ENCODE results near the gene UGT2A2.

UGT2A2 gene

DNA sequence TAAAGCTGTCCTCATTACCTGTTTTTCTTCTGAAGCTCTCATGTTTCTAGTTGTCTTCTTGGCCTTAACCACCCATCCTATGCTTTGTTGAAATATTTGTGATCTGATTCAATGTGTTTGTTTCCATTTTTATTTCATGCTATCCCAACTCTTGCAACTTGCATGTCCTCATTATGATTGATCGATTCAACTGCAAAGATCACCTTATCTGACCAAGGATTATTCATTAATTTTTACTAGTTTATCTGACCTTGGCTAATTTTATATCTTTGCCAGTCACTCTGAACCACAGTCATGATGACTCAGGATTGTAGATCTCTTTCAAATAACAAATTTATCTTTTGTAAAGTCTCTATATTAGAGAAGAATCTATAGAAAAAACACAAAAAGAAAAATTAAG, 70.7 kb downstream of the UGT2A2 start:
- H3K4me3 ChIP-seq (ENCODE audit: insufficient read depth in 1 of 2, low read depth in 1 of 2, low read length in 2 of 2): no peak overlapping the region
- H3K4me2 ChIP-seq (ENCODE audit: low read length, poor library complexity, severe bottlenecking): no peak overlapping the region
- no peaks in the 10 kb centered on the region for H3K27me3 ChIP-seq (ENCODE audit: control insufficient read depth in 1 of 2, insufficient read depth in 1 of 2, low read length in 2 of 2)
- no peak overlapping the region for H4K91ac ChIP-seq (ENCODE audit: low read length)
- no peaks in the 10 kb centered on the region for H3K36me3 ChIP-seq (ENCODE audit: control insufficient read depth in 1 of 2, insufficient read depth in 2 of 2, low read depth in 1 of 2, low read length in 2 of 2)
- no peak overlapping the region for H2BK5ac ChIP-seq (ENCODE audit: low read depth, low read length, poor library complexity, severe bottlenecking)
- H3K23ac ChIP-seq (ENCODE audit: low read length in 2 of 2): no peak overlapping the region
- H2AFZ ChIP-seq (ENCODE audit: low read depth, low read length): no peak overlapping the region
- H4K8ac ChIP-seq (ENCODE audit: low read length): no peak overlapping the region
- WGBS: 100% methylated on average over 1 of the region's 1 CpG
- H3K79me1 ChIP-seq (replicated peaks; ENCODE audit: low read length, poor library complexity, severe bottlenecking): no peaks in the 10 kb centered on the region
- no peak overlapping the region for H3K9ac ChIP-seq (ENCODE audit: low read length)
- no peak overlapping the region for H2BK15ac ChIP-seq (ENCODE audit: low read depth, poor library complexity, severe bottlenecking)
- no peak overlapping the region for H3K27ac ChIP-seq (ENCODE audit: low read length, poor library complexity, severe bottlenecking)
- no peak overlapping the region for H2AK5ac ChIP-seq (ENCODE audit: low read length, severe bottlenecking)
- no peaks in the 10 kb centered on the region for H3K9me3 ChIP-seq (ENCODE audit: control insufficient read depth, low read length)
- H2BK120ac ChIP-seq (ENCODE audit: low read depth, low read length): no peak overlapping the region
- no peak for DNase-seq
- no peak overlapping the region for H3K4ac ChIP-seq (ENCODE audit: low read depth in 1 of 2, low read length in 2 of 2)
- H3K14ac ChIP-seq (ENCODE audit: low read length in 2 of 2): no peak overlapping the region
- H3K4me1 ChIP-seq (ENCODE audit: control insufficient read depth, insufficient read depth, low read depth, low read length): no peaks in the 10 kb centered on the region
- no peak overlapping the region for H2BK12ac ChIP-seq (ENCODE audit: low read length in 2 of 2)
- no peak overlapping the region for H3K18ac ChIP-seq (ENCODE audit: low read depth in 1 of 2, low read length in 2 of 2)

DNA sequence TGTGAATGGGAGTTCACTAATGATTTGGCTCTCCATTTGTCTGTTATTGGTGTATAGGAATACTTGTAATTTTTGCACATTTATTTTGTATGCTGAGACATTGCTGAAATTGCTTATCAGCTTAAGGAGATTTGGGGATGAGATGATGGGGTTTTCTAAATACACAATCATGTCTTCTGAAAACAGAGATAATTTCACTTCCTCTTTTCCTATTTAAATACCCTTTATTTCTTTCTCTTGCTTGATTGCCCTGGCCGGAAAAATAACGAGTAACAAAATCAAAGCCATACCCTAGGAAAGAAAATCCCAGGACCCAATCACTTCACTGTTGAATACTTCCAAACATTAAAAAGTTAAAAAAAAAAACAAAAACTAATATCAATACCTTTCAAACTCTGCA, 76.0 kb downstream of the UGT2A2 start:
- H2AK5ac ChIP-seq (ENCODE audit: low read length, severe bottlenecking): no peak overlapping the region
- no peak for DNase-seq
- 44% methylated on average over 2 of the region's 2 CpGs for WGBS
- no peak overlapping the region for H2BK12ac ChIP-seq (ENCODE audit: low read length in 2 of 2)
- no peak overlapping the region for H3K9ac ChIP-seq (ENCODE audit: low read length)
- H3K79me1 ChIP-seq (replicated peaks; ENCODE audit: low read length, poor library complexity, severe bottlenecking): no peaks in the 10 kb centered on the region
- H2BK15ac ChIP-seq (ENCODE audit: low read depth, poor library complexity, severe bottlenecking): no peak overlapping the region
- H3K36me3 ChIP-seq (ENCODE audit: control insufficient read depth in 1 of 2, insufficient read depth in 2 of 2, low read depth in 1 of 2, low read length in 2 of 2): no peaks in the 10 kb centered on the region
- H3K4me2 ChIP-seq (ENCODE audit: low read length, poor library complexity, severe bottlenecking): no peak overlapping the region
- H3K9me3 ChIP-seq (ENCODE audit: control insufficient read depth, low read length): no peaks in the 10 kb centered on the region
- no peak overlapping the region for H2AFZ ChIP-seq (ENCODE audit: low read depth, low read length)
- no peak overlapping the region for H4K8ac ChIP-seq (ENCODE audit: low read length)
- H4K91ac ChIP-seq (ENCODE audit: low read length): no peak overlapping the region
- H3K27me3 ChIP-seq (ENCODE audit: control insufficient read depth in 1 of 2, insufficient read depth in 1 of 2, low read length in 2 of 2): no peaks in the 10 kb centered on the region
- H3K4me3 ChIP-seq (ENCODE audit: insufficient read depth in 1 of 2, low read depth in 1 of 2, low read length in 2 of 2): no peak overlapping the region
- H2BK120ac ChIP-seq (ENCODE audit: low read depth, low read length): no peak overlapping the region
- no peak overlapping the region for H3K4ac ChIP-seq (ENCODE audit: low read depth in 1 of 2, low read length in 2 of 2)
- no peaks in the 10 kb centered on the region for H3K4me1 ChIP-seq (ENCODE audit: control insufficient read depth, insufficient read depth, low read depth, low read length)
- H2BK5ac ChIP-seq (ENCODE audit: low read depth, low read length, poor library complexity, severe bottlenecking): no peak overlapping the region
- H3K27ac ChIP-seq (ENCODE audit: low read length, poor library complexity, severe bottlenecking): no peak overlapping the region
- H3K14ac ChIP-seq (ENCODE audit: low read length in 2 of 2): no peak overlapping the region
- no peak overlapping the region for H3K23ac ChIP-seq (ENCODE audit: low read length in 2 of 2)
- H3K18ac ChIP-seq (ENCODE audit: low read depth in 1 of 2, low read length in 2 of 2): no peak overlapping the region

DNA sequence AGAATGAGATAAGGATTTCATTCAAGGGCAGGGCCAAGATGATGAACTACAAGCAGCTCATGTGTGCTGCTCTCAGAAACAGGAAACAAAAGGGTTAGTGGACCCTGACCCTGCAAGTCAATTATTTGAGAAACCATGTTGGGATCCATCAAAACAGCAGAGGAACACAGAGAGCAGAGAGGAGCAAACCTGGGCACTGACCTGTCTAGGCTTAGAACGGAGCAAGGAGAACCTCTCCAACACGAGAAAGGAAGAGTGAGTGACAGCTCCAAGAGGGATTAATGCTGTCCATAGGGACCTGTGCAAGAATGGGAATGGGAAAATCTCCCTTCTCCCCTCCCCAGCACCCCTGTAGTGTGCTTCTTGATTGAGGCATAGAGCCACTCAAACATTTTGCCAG, 89.8 kb downstream of the UGT2A2 start:
- DNase-seq: no peak
- H4K91ac ChIP-seq (ENCODE audit: low read length): no peak overlapping the region
- H3K79me1 ChIP-seq (replicated peaks; ENCODE audit: low read length, poor library complexity, severe bottlenecking): no peaks in the 10 kb centered on the region
- H3K4ac ChIP-seq (ENCODE audit: low read depth in 1 of 2, low read length in 2 of 2): no peak overlapping the region
- no peaks in the 10 kb centered on the region for H3K27me3 ChIP-seq (ENCODE audit: control insufficient read depth in 1 of 2, insufficient read depth in 1 of 2, low read length in 2 of 2)
- H4K8ac ChIP-seq (ENCODE audit: low read length): no peak overlapping the region
- no peak overlapping the region for H3K14ac ChIP-seq (ENCODE audit: low read length in 2 of 2)
- H2BK5ac ChIP-seq (ENCODE audit: low read depth, low read length, poor library complexity, severe bottlenecking): no peak overlapping the region
- H2BK15ac ChIP-seq (ENCODE audit: low read depth, poor library complexity, severe bottlenecking): no peak overlapping the region
- H3K27ac ChIP-seq (ENCODE audit: low read length, poor library complexity, severe bottlenecking): no peak overlapping the region
- no peak overlapping the region for H2BK12ac ChIP-seq (ENCODE audit: low read length in 2 of 2)
- H3K9me3 ChIP-seq (ENCODE audit: control insufficient read depth, low read length): no peaks in the 10 kb centered on the region
- no peak overlapping the region for H2BK120ac ChIP-seq (ENCODE audit: low read depth, low read length)
- no peak overlapping the region for H2AFZ ChIP-seq (ENCODE audit: low read depth, low read length)
- no peaks in the 10 kb centered on the region for H3K36me3 ChIP-seq (ENCODE audit: control insufficient read depth in 1 of 2, insufficient read depth in 2 of 2, low read depth in 1 of 2, low read length in 2 of 2)
- no peak overlapping the region for H3K4me3 ChIP-seq (ENCODE audit: insufficient read depth in 1 of 2, low read depth in 1 of 2, low read length in 2 of 2)
- WGBS: 67% methylated on average over 2 of the region's 2 CpGs
- H3K18ac ChIP-seq (ENCODE audit: low read depth in 1 of 2, low read length in 2 of 2): no peak overlapping the region
- peaks cover 2% of the 10 kb centered on the region for H3K4me1 ChIP-seq (ENCODE audit: control insufficient read depth, insufficient read depth, low read depth, low read length)
- no peak overlapping the region for H3K4me2 ChIP-seq (ENCODE audit: low read length, poor library complexity, severe bottlenecking)
- H3K23ac ChIP-seq (ENCODE audit: low read length in 2 of 2): no peak overlapping the region
- H2AK5ac ChIP-seq (ENCODE audit: low read length, severe bottlenecking): no peak overlapping the region
- no peak overlapping the region for H3K9ac ChIP-seq (ENCODE audit: low read length)

DNA sequence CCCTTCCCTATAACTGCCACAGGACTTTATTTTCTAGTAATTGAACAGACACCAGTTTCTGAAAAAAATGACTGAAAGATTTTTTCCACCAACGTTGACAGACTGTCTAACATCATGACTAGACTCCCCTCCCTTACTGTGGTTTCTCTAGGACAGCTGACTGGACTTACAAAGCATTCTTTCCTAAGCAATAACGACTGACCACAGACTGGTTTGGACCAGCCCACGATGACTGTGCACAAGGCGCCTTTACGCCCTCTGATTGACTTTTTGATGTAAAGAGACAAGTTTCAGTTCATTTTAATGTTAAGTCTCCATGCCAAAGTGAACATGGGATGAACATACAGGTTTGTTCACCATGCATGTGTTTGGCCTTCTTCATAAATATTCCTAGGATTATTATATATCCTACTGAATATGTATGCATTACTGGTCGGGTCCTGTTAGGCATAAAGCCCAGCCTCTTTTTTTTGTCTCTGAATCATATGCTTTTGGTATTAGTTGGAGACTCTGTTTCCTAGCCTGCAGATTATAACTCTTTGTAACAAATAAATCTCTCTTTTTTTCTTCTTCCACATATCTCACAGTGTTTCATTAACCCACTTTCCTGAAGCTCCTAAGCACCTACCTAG, 93.2 kb downstream of the UGT2A2 start:
- WGBS: 60% methylated on average over 6 of the region's 6 CpGs

More for the DNA sequence above, 93.2 kb downstream of the UGT2A2 start:
- Histone ChIP-seq H3K27me3 (ENCODE audit: control insufficient read depth in 1 of 2, insufficient read depth in 1 of 2, low read length in 2 of 2) (no peaks in the 10 kb centered on the region), H3K18ac (ENCODE audit: low read depth in 1 of 2, low read length in 2 of 2) (no peak overlapping the region), H3K9ac (ENCODE audit: low read length) (no peak overlapping the region), H3K23ac (ENCODE audit: low read length in 2 of 2) (no peak overlapping the region), H3K4me3 (ENCODE audit: insufficient read depth in 1 of 2, low read depth in 1 of 2, low read length in 2 of 2) (no peak overlapping the region), H3K79me1 (replicated peaks; ENCODE audit: low read length, poor library complexity, severe bottlenecking) (no peaks in the 10 kb centered on the region), H2AFZ (ENCODE audit: low read depth, low read length) (no peak overlapping the region), H3K4ac (ENCODE audit: low read depth in 1 of 2, low read length in 2 of 2) (no peak overlapping the region), H3K27ac (ENCODE audit: low read length, poor library complexity, severe bottlenecking) (peak overlapping the region; percentile 69), H2BK12ac (ENCODE audit: low read length in 2 of 2) (no peak overlapping the region), H4K91ac (ENCODE audit: low read length) (no peak overlapping the region), H3K4me1 (ENCODE audit: control insufficient read depth, insufficient read depth, low read depth, low read length) (peaks cover 2% of the 10 kb centered on the region), H4K8ac (ENCODE audit: low read length) (no peak overlapping the region), H3K14ac (ENCODE audit: low read length in 2 of 2) (no peak overlapping the region), H2AK5ac (ENCODE audit: low read length, severe bottlenecking) (no peak overlapping the region), H3K4me2 (ENCODE audit: low read length, poor library complexity, severe bottlenecking) (peak overlapping the region; percentile 38), H2BK120ac (ENCODE audit: low read depth, low read length) (no peak overlapping the region), H2BK15ac (ENCODE audit: low read depth, poor library complexity, severe bottlenecking) (no peak overlapping the region), H3K9me3 (ENCODE audit: control insufficient read depth, low read length) (no peaks in the 10 kb centered on the region), H2BK5ac (ENCODE audit: low read depth, low read length, poor library complexity, severe bottlenecking) (no peak overlapping the region), H3K36me3 (ENCODE audit: control insufficient read depth in 1 of 2, insufficient read depth in 2 of 2, low read depth in 1 of 2, low read length in 2 of 2) (no peaks in the 10 kb centered on the region)
- DNase-seq: peak; percentile 53
